Bronchial epithelial cell (primary cell): ENCODE results near the gene SPG21. TPM values are rescaled to one million over a fixed set of nuclear protein-coding genes. Genes with fewer than 3 reads are reported as not detected.

Source experiments
- DNase-seq: peaks from one replicate; pipeline ENCODE4 v3.0.0-alpha.2; 2010; ENCODE audit warnings: low read depth
- FAIRE-seq: peaks from 2 replicates; lab custom pipeline; 2011; peaks lifted over from hg19 to GRCh38; lab: Jason Lieb, UNC
- H3K27me3 ChIP-seq: 2 replicates; pipeline ENCODE4 v1.5.1; 2011; ENCODE audit warnings: low read length; ENCODE audit not compliant: control insufficient read depth, insufficient read depth
- H3K36me3 ChIP-seq: 2 replicates; pipeline ENCODE4 v1.5.1; 2011; ENCODE audit warnings: low read length; ENCODE audit not compliant: control insufficient read depth, insufficient read depth
- H3K4me3 ChIP-seq: 2 replicates; pipeline ENCODE4 v1.5.1; 2011; ENCODE audit warnings: mild to moderate bottlenecking, low read depth, low read length, control low read depth
- total RNA-seq: library from RNA; depleted of rRNA; stranded (reverse); fragments of >200 nt; gene quantifications from 2 replicates; pipeline ENCODE4 v1.2.1, GENCODE V29; 2014
- TF ChIP-seq, protein P1 (sequence below): IDR thresholded peaks from 2 replicates; pipeline ENCODE4 v1.5.1; 2011; ENCODE audit warnings: mild to moderate bottlenecking, moderate library complexity, low read length, control low read depth, inconsistent platforms; ENCODE audit not compliant: insufficient read depth, severe bottlenecking

Gene SPG21
- total RNA-seq, 1 donor from 2014 or later: 95.8 TPM

DNA sequence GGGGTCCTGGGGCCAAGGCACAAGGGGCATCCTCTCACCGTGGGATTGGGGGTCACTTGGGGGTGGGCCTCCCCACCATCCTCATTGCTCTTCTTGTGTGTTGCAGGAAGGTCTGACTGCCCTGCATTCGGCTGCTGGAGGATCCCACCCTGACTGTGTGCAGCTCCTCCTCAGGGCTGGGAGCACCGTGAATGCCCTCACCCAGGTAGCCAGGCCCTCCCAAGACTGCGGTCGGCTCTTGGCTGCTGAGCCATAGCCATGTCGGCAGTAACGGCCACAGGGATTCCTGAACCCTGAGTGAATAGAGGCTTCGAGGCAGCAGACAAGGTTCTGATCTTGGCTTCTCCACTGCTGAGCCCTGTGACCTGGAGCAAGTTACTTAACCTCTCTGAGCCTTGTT is 58.3 kb downstream of the SPG21 start:
- no peaks in the 10 kb centered on the region for H3K27me3 ChIP-seq
- TF ChIP-seq, protein P1, sequence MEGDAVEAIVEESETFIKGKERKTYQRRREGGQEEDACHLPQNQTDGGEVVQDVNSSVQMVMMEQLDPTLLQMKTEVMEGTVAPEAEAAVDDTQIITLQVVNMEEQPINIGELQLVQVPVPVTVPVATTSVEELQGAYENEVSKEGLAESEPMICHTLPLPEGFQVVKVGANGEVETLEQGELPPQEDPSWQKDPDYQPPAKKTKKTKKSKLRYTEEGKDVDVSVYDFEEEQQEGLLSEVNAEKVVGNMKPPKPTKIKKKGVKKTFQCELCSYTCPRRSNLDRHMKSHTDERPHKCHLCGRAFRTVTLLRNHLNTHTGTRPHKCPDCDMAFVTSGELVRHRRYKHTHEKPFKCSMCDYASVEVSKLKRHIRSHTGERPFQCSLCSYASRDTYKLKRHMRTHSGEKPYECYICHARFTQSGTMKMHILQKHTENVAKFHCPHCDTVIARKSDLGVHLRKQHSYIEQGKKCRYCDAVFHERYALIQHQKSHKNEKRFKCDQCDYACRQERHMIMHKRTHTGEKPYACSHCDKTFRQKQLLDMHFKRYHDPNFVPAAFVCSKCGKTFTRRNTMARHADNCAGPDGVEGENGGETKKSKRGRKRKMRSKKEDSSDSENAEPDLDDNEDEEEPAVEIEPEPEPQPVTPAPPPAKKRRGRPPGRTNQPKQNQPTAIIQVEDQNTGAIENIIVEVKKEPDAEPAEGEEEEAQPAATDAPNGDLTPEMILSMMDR: no peak
- H3K36me3 ChIP-seq: no peaks in the 10 kb centered on the region
- no peak overlapping the region for H3K4me3 ChIP-seq
- DNase-seq: no peak
- FAIRE-seq: no peak

- DNase-seq (no peak), FAIRE-seq (no peak)
- Histone ChIP-seq H3K36me3 (no peaks in the 10 kb centered on the region), H3K4me3 (no peak overlapping the region), H3K27me3 (no peaks in the 10 kb centered on the region)
- TF ChIP-seq, protein P1: no peak
Measured at GRCh38 chr15:64930778-64931371, 58.8 kb downstream of the SPG21 start.

GRCh38 chr15:64930019-64930652 is 59.6 kb downstream of the SPG21 start:
- DNase-seq (no peak), FAIRE-seq (no peak)
- Histone ChIP-seq H3K27me3 (no peaks in the 10 kb centered on the region), H3K36me3 (no peaks in the 10 kb centered on the region), H3K4me3 (no peak overlapping the region)
- TF ChIP-seq, protein P1: no peak

DNA sequence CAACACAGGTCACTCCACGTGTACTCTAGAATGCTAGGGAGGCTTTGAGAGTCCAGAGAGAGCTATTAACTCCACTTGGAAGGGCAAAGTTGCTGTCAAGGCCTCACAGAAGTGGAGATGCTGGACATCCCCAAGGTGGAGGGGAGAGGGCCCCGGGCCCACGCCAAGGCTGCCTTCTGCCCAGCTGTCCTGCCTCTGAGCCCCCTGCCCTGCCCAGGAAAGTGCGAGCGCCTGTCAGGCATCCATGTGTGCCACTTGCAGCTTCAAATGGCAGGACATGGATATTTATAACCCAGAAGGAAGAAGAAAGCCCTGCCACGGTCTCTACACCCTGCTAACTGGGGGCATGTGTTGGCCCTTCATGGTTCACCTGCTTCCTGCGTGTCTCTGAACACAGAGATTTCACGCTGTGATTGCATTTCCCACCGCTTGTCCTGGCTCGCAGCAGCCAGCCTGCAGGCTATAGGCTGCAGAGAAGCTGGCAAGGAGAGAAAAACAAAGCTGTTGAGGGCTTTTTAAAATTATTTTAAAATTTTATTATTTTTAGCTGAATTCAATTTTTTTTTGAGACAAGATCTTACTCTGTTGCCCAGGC is 61.0 kb downstream of the SPG21 start:
- no peak overlapping the region for H3K4me3 ChIP-seq
- DNase-seq (no peak), FAIRE-seq (no peak)
- H3K27me3 ChIP-seq: no peaks in the 10 kb centered on the region
- TF ChIP-seq, protein P1: no peak
- H3K36me3 ChIP-seq: no peaks in the 10 kb centered on the region

DNA sequence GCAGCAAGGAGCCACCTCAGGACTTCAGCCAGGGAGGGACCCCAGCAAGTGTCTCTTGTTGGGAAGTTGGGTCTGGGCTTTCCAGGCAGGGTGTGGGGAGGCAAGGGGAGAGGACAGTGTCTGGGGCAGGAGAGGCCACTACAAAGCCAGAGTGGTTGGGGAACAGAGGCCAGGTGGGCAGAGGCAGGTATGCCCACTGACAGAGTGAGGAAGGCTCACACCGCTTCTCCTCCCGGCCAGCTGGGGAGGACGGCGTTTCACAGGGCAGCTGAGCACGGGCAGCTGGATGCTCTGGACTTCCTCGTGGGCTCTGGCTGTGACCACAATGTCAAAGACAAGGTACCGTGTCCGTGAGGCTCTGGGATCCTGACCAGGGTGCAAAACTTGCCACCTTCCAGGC is 63.1 kb downstream of the SPG21 start:
- no peak overlapping the region for H3K4me3 ChIP-seq
- H3K36me3 ChIP-seq: no peaks in the 10 kb centered on the region
- FAIRE-seq: no peak
- no peak for DNase-seq
- H3K27me3 ChIP-seq: no peaks in the 10 kb centered on the region
- TF ChIP-seq, protein P1: no peak
